Ovary (tissue), 9 donors: ENCODE results near the gene ADRA2C. TPM values are rescaled to one million over a fixed set of nuclear protein-coding genes. Genes with fewer than 3 reads are reported as not detected.

Source experiments
- DNase-seq, 5 donors: peaks; one replicate each; pipeline ENCODE4 v3.0.0-alpha.2; 2019 to 2020
- H3K27ac ChIP-seq, 2 donors: fragments of 200-600 bp; one replicate each; pipeline versions ENCODE4 v1.5.1 to v1.8.0; 2019 to 2022
- H3K27me3 ChIP-seq: fragments of 200-600 bp; one replicate; pipeline ENCODE4 v1.8.0; 2022
- H3K36me3 ChIP-seq: fragments of 200-600 bp; sonication (generic); one replicate; pipeline ENCODE4 v1.5.1; 2019
- H3K4me1 ChIP-seq: one replicate; pipeline ENCODE4 v1.8.1; 2013; ENCODE audit warnings: mild to moderate bottlenecking, moderate library complexity; ENCODE audit not compliant: insufficient read depth
- H3K4me3 ChIP-seq: fragments of 200-600 bp; sonication (generic); one replicate; pipeline ENCODE4 v1.5.1; 2017
- H3K9me3 ChIP-seq, 2 donors: fragments of 200-600 bp in 1 of 2; sonication (generic) in 1 of 2; one replicate each; pipeline versions ENCODE4 v1.5.1 to v1.8.1; 2013 to 2019; ENCODE audit warnings: mild to moderate bottlenecking in 1 of 2, moderate library complexity in 1 of 2
- CTCF ChIP-seq, 3 donors: fragments of 450-650 bp in 2 of 3; fragments of 200-600 bp in 1 of 3; IDR thresholded peaks; one replicate each; pipeline versions ENCODE4 v1.5.1 to v1.8.0; 2016 to 2022; ENCODE audit warnings: antibody characterized with exemption in 3 of 3, mild to moderate bottlenecking in 1 of 3
- EP300 ChIP-seq: sonication (generic); formaldehyde crosslinking; IDR thresholded peaks from one replicate; pipeline ENCODE4 v1.6.1; 2017; ENCODE audit warnings: antibody characterized with exemption
- POLR2A ChIP-seq: fragments of 450-650 bp; IDR thresholded peaks from one replicate; pipeline ENCODE4 v1.6.1; 2017; ENCODE audit warnings: antibody characterized with exemption, mild to moderate bottlenecking, moderate library complexity
- WGBS, 3 donors: extraction: QIAGEN DNeasy Blood & Tissue Kit in 1 of 3; methylation state at CpG; one replicate each; pipeline versions ENCODE4 v1.1.5 to v1.1.7; 2013 to 2017; 5-methylcytosine and 5-hydroxymethylcytosine counted together
- intact Hi-C, 4 donors: fragments of 100-400 bp; cut with DNase I; formaldehyde crosslinking; loops; one replicate each; pipeline versions ENCODE4 v1.11.0 to v1.15.1; 2022 to 2023
- polyA plus RNA-seq, 2 donors: library from polyadenylated mRNA; stranded (reverse); fragments of 200-250 nt in 1 of 2; fragments of 350-450 nt in 1 of 2; fragmentation: Illumina TruSeq in 1 of 2; extraction: RNeasy Lipid Tissue Mini Kit (QIAGEN cat#74804) in 1 of 2; gene quantifications; one replicate each; pipeline ENCODE4 v1.2.3, GENCODE V29; 2013 to 2014
- total RNA-seq, 7 donors: library from RNA; depleted of rRNA in 2 of 7; stranded (reverse); fragments of >200 nt in 2 of 7; fragmentation: NEBNext Ultra II Directional in 3 of 7; extraction: Animal tissue kit (Norgen Biotek cat#: 25700) in 3 of 7; gene quantifications; one replicate each; pipeline versions ENCODE4 v1.1.0 to v1.2.4, GENCODE V29; 2016 to 2023
- donor health status: DM: no; HTN: no; CAD: no; lungs with moderate emphysema.
- donor health status: DM: no; HTN: no; CAD: no.
- donor health status: Bipolar disorder and iron deficiency.
- donor health status: DM: yes; HTN: yes; CAD: no.
- donor health status: DM: no; HTN: no; CAD: no.
- donor health status: DM: yes; HTN: yes; CAD: no.

The ADRA2C gene
- total and polyA plus RNA-seq, 9 donors, result 0.35 to 15.1 (median 4.2) TPM

- 77 to 83% (median 79%) methylated on average over 12 of the region's 12 CpGs for WGBS, 3 donors
- TF ChIP-seq EP300, result no peak
- TF ChIP-seq CTCF (IDR thresholded peaks at IDR 0.05), result no peak
- no peak for TF ChIP-seq POLR2A
- intact Hi-C loops, result no loop called here
- Histone ChIP-seq H3K27me3 (no peaks in the 10 kb centered on the region), H3K4me3 (no peak overlapping the region), H3K4me1 (no peaks in the 10 kb centered on the region), H3K27ac (no peak overlapping the region), H3K9me3 (no peaks in the 10 kb centered on the region), H3K36me3 (no peaks in the 10 kb centered on the region)
- no peak for DNase-seq
Measured at GRCh38 chr4:3749081-3749480, 17.1 kb upstream of the ADRA2C start.

GRCh38 chr4:3750334-3750733, 15.9 kb upstream of the ADRA2C start:
- H3K9me3 ChIP-seq, result no peaks in the 10 kb centered on the region
- TF ChIP-seq CTCF (IDR thresholded peaks at IDR 0.05), result no peak
- no peak for TF ChIP-seq EP300
- TF ChIP-seq POLR2A, result no peak
- H3K27ac ChIP-seq, result no peak overlapping the region
- no peaks in the 10 kb centered on the region for H3K36me3 ChIP-seq
- intact Hi-C loops, result no loop called here
- no peaks in the 10 kb centered on the region for H3K4me1 ChIP-seq
- no peak for DNase-seq
- whole genome bisulfite sequencing, 3 donors, result 69 to 77% (median 76%) methylated on average over 11 of the region's 11 CpGs
- no peaks in the 10 kb centered on the region for H3K27me3 ChIP-seq
- no peak overlapping the region for H3K4me3 ChIP-seq

GRCh38 chr4:3752022-3752421, 14.2 kb upstream of the ADRA2C start:
- Histone ChIP-seq H3K36me3 (no peaks in the 10 kb centered on the region), H3K27ac (no peak overlapping the region), H3K4me1 (no peaks in the 10 kb centered on the region), H3K4me3 (no peak overlapping the region), H3K27me3 (no peaks in the 10 kb centered on the region), H3K9me3 (no peaks in the 10 kb centered on the region)
- intact Hi-C loops, result no loop called here
- 68 to 72% (median 69%) methylated on average over 9 of the region's 9 CpGs for WGBS, 3 donors
- TF ChIP-seq POLR2A (no peak), CTCF (IDR thresholded peaks at IDR 0.05) (no peak), EP300 (no peak)
- DNase-seq, result no peak

- H3K9me3 ChIP-seq, result no peaks in the 10 kb centered on the region
- TF ChIP-seq POLR2A (no peak), CTCF (IDR thresholded peaks at IDR 0.05) (no peak), EP300 (no peak)
- H3K36me3 ChIP-seq, result no peaks in the 10 kb centered on the region
- H3K4me3 ChIP-seq, result no peak overlapping the region
- DNase-seq, result no peak
- intact Hi-C loops, result no loop called here
- H3K27ac ChIP-seq, result no peak overlapping the region
- H3K4me1 ChIP-seq, result no peaks in the 10 kb centered on the region
- 44 to 56% (median 45%) methylated on average over 17 to 19 of the region's 19 CpGs for WGBS, 3 donors
- H3K27me3 ChIP-seq, result no peaks in the 10 kb centered on the region
Measured at GRCh38 chr4:3753726-3754412, 12.3 kb upstream of the ADRA2C start.
